ENCODE results near the gene CCDC66. TPM values are rescaled to one million over a fixed set of nuclear protein-coding genes. Genes with fewer than 3 reads are reported as not detected.

The CCDC66 gene
- total RNA-seq, 1 experiment from 2014 or later = 32.0 TPM

DNA sequence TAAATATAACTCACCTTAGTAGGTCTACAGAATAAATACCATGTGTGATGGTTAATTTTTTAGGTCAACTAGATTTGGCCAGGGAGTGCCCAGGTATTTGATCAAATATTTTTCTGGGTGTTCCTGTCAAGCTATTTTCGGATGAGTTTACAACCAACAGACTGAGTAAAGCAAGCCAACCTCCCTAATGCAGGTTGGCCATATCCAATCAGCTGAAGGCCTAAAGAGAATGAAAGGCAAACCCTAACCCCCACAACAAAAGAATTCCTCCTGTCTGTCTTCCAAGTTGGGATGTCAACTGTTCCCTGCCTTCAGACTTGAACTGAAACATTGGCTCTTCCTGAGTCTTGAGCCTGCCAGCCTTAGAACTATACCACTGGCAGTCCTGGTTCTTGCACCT, 97.5 kb downstream of the CCDC66 start:
- Histone ChIP-seq H4K8ac (replicated peaks; ENCODE audit: insufficient read length, low read depth, low read length) (no peak overlapping the region), H2BK5ac (ENCODE audit: insufficient read length, low read length) (no peak overlapping the region), H3K23me2 (ENCODE audit: insufficient read length, low read depth, low read length, poor library complexity, severe bottlenecking) (no peaks in the 10 kb centered on the region), H3K14ac (ENCODE audit: insufficient read depth, low read length) (no peak overlapping the region), H3K18ac (ENCODE audit: insufficient read length, low read depth, low read length) (no peak overlapping the region), H3K23ac (ENCODE audit: insufficient read length, low read depth, low read length) (no peak overlapping the region), H3K4ac (ENCODE audit: low read depth, low read length) (no peak overlapping the region), H3K27me3 (ENCODE audit: insufficient read depth, low read length) (no peaks in the 10 kb centered on the region), H3K4me1 (ENCODE audit: insufficient read depth, low read length) (no peaks in the 10 kb centered on the region), H2BK120ac (ENCODE audit: low read depth, low read length, poor library complexity, severe bottlenecking) (no peak overlapping the region), H3K79me2 (ENCODE audit: insufficient read depth, low read length) (no peaks in the 10 kb centered on the region), H2AK5ac (ENCODE audit: insufficient read length, low read length) (no peak overlapping the region), H2BK12ac (ENCODE audit: insufficient read length, low read depth, low read length) (no peak overlapping the region), H2BK15ac (ENCODE audit: low read depth, low read length) (no peak overlapping the region), H3K27ac (ENCODE audit: insufficient read length, low read depth, low read length) (no peak overlapping the region), H3K56ac (ENCODE audit: insufficient read length, low read depth, low read length) (no peak overlapping the region), H3K4me2 (ENCODE audit: insufficient read depth, insufficient read length, low read length) (no peak overlapping the region), H4K5ac (ENCODE audit: insufficient read length, low read depth, low read length) (no peak overlapping the region), H4K20me1 (ENCODE audit: control insufficient read depth, insufficient read depth, insufficient read length) (no peaks in the 10 kb centered on the region), H3K9ac (ENCODE audit: extremely low read depth, insufficient read length, low read length) (no peak overlapping the region), H3K79me1 (ENCODE audit: insufficient read depth, low read depth, low read length, poor library complexity, severe bottlenecking) (no peaks in the 10 kb centered on the region), H2AFZ (ENCODE audit: low read length) (no peak overlapping the region), H3T11ph (ENCODE audit: low read length) (no peak overlapping the region), H4K91ac (ENCODE audit: insufficient read length, low read depth, low read length) (no peak overlapping the region), H2BK20ac (ENCODE audit: low read depth, low read length, poor library complexity, severe bottlenecking) (no peak overlapping the region), H3K9me3 (ENCODE audit: control insufficient read depth, low read depth, low read length) (no peaks in the 10 kb centered on the region)
- no CpG with 5 or more reads among the region's 1 CpG for WGBS (ENCODE audit: extremely low coverage, insufficient read length, low lambda C conversion rate)
- peaks cover 27 to 69% (median 68%) of the 10 kb centered on the region in 3 experiments; a peak in 6 of 7 replicates for H3K36me3 Mint-ChIP-seq (ENCODE audit: insufficient read depth in 1 of 3, low read depth in 3 of 3)
- TF ChIP-seq, protein P1, sequence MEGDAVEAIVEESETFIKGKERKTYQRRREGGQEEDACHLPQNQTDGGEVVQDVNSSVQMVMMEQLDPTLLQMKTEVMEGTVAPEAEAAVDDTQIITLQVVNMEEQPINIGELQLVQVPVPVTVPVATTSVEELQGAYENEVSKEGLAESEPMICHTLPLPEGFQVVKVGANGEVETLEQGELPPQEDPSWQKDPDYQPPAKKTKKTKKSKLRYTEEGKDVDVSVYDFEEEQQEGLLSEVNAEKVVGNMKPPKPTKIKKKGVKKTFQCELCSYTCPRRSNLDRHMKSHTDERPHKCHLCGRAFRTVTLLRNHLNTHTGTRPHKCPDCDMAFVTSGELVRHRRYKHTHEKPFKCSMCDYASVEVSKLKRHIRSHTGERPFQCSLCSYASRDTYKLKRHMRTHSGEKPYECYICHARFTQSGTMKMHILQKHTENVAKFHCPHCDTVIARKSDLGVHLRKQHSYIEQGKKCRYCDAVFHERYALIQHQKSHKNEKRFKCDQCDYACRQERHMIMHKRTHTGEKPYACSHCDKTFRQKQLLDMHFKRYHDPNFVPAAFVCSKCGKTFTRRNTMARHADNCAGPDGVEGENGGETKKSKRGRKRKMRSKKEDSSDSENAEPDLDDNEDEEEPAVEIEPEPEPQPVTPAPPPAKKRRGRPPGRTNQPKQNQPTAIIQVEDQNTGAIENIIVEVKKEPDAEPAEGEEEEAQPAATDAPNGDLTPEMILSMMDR (conservative IDR thresholded peaks at IDR 0.05) = no peak
- no peak overlapping the region for H3K4me3 Mint-ChIP-seq
- peaks cover 22 to 26% of the 10 kb centered on the region in 2 experiments for H3K4me1 Mint-ChIP-seq
- no peak for DNase-seq
- no peaks in the 10 kb centered on the region for H3K27me3 Mint-ChIP-seq (ENCODE audit: low read depth)
- no peaks in the 10 kb centered on the region for H3K9me3 Mint-ChIP-seq
- peak overlapping the region in 1 of 3 experiments; percentile 39; a peak in 1 of 7 replicates for H3K27ac Mint-ChIP-seq

Data from H9 (cell line).